Mesenchymal stem cell (in vitro differentiated cells and primary cell): ENCODE data around the gene POC1B.

Experiments
- DNase-seq: peaks from one replicate; pipeline ENCODE4 v3.0.0-alpha.2; 2013
- H2AFZ ChIP-seq: one replicate; pipeline ENCODE4 v1.6.1; 2013; ENCODE audit warnings: low read depth, mild to moderate bottlenecking, control low read depth, inconsistent platforms, low read length, moderate library complexity
- H2AK5ac ChIP-seq: 2 replicates; pipeline ENCODE4 v1.6.1; 2013; ENCODE audit warnings: low read length, moderate library complexity, mild to moderate bottlenecking, inconsistent platforms; ENCODE audit not compliant: severe bottlenecking
- H2BK120ac ChIP-seq: one replicate; pipeline ENCODE4 v1.6.1; 2013; ENCODE audit warnings: low read depth, mild to moderate bottlenecking, inconsistent platforms, low read length, moderate library complexity
- H2BK12ac ChIP-seq, 2 experiments: one replicate each; pipeline ENCODE4 v1.6.1; 2013; ENCODE audit warnings: inconsistent platforms in 2 of 2, low read length in 2 of 2, mild to moderate bottlenecking in 2 of 2, moderate library complexity in 2 of 2, control low read depth in 1 of 2
- H2BK15ac ChIP-seq: one replicate; pipeline ENCODE4 v1.6.1; 2013; ENCODE audit warnings: mild to moderate bottlenecking, low read depth, inconsistent platforms; ENCODE audit not compliant: poor library complexity, severe bottlenecking
- H2BK5ac ChIP-seq: 2 replicates; pipeline ENCODE4 v1.6.1; 2013; ENCODE audit warnings: low read depth, mild to moderate bottlenecking, low read length, control low read depth, inconsistent platforms; ENCODE audit not compliant: poor library complexity, severe bottlenecking
- H3K14ac ChIP-seq, 2 experiments: one replicate each; pipeline ENCODE4 v1.6.1; 2013; ENCODE audit warnings: inconsistent platforms in 2 of 2, low read length in 2 of 2, control low read depth in 1 of 2, mild to moderate bottlenecking in 1 of 2, moderate library complexity in 1 of 2
- H3K18ac ChIP-seq, 2 experiments: one replicate each; pipeline ENCODE4 v1.6.1; 2013; ENCODE audit warnings: inconsistent platforms in 2 of 2, low read length in 2 of 2, control low read depth in 1 of 2, low read depth in 1 of 2, mild to moderate bottlenecking in 1 of 2
- H3K23ac ChIP-seq, 2 experiments: one replicate each; pipeline ENCODE4 v1.6.1; 2013; ENCODE audit warnings: inconsistent platforms in 2 of 2, low read length in 2 of 2, mild to moderate bottlenecking in 2 of 2, moderate library complexity in 2 of 2, control low read depth in 1 of 2
- H3K27ac ChIP-seq: 2 replicates; pipeline ENCODE4 v1.5.1; 2013; ENCODE audit warnings: mild to moderate bottlenecking, moderate library complexity, low read length, control low read depth, inconsistent platforms; ENCODE audit not compliant: poor library complexity, severe bottlenecking
- H3K27me3 ChIP-seq, 2 experiments: 2 replicates each; pipeline versions ENCODE4 v1.6.1 to v1.7.0; 2013; ENCODE audit warnings: low read length in 2 of 2, mild to moderate bottlenecking in 2 of 2, moderate library complexity in 2 of 2, control low read depth in 1 of 2, inconsistent platforms in 1 of 2; ENCODE audit not compliant: control insufficient read depth in 1 of 2, insufficient read depth in 1 of 2
- H3K36me3 ChIP-seq, 2 experiments: 2 replicates each; pipeline versions ENCODE4 v1.6.1 to v1.7.0; 2013; ENCODE audit warnings: low read length in 2 of 2, control low read depth in 1 of 2, inconsistent platforms in 1 of 2, low read depth in 1 of 2, mild to moderate bottlenecking in 1 of 2; ENCODE audit not compliant: insufficient read depth in 2 of 2, control insufficient read depth in 1 of 2
- H3K4ac ChIP-seq, 2 experiments: one replicate each; pipeline ENCODE4 v1.6.1; 2013; ENCODE audit warnings: inconsistent platforms in 2 of 2, low read length in 2 of 2, mild to moderate bottlenecking in 2 of 2, moderate library complexity in 2 of 2, control low read depth in 1 of 2, low read depth in 1 of 2
- H3K4me1 ChIP-seq: 2 replicates; pipeline ENCODE4 v1.6.1; 2013; ENCODE audit warnings: low read depth, low read length, control low read depth; ENCODE audit not compliant: control insufficient read depth, insufficient read depth
- H3K4me2 ChIP-seq: 2 replicates; pipeline ENCODE4 v1.6.1; 2013; ENCODE audit warnings: low read length, mild to moderate bottlenecking, inconsistent platforms; ENCODE audit not compliant: poor library complexity, severe bottlenecking
- H3K4me3 ChIP-seq, 2 experiments: 2 replicates each; pipeline versions ENCODE4 v1.5.1 to v1.7.0; 2013; ENCODE audit warnings: low read length in 2 of 2, mild to moderate bottlenecking in 2 of 2, control low read depth in 1 of 2, low read depth in 1 of 2; ENCODE audit not compliant: insufficient read depth in 1 of 2
- H3K79me1 ChIP-seq: replicated peaks from 2 replicates; pipeline ENCODE4 v1.6.1; 2013; ENCODE audit warnings: mild to moderate bottlenecking, control low read depth, low read length, inconsistent platforms; ENCODE audit not compliant: poor library complexity, severe bottlenecking
- H3K9ac ChIP-seq: 2 replicates; pipeline ENCODE4 v1.7.0; 2013; ENCODE audit warnings: mild to moderate bottlenecking, low read length, moderate library complexity
- H3K9me3 ChIP-seq: 2 replicates; pipeline ENCODE4 v1.7.0; 2013; ENCODE audit warnings: mild to moderate bottlenecking, low read length; ENCODE audit not compliant: control insufficient read depth
- H4K8ac ChIP-seq: one replicate; pipeline ENCODE4 v1.6.1; 2013; ENCODE audit warnings: inconsistent platforms, mild to moderate bottlenecking, low read length, moderate library complexity
- H4K91ac ChIP-seq: one replicate; pipeline ENCODE4 v1.6.1; 2013; ENCODE audit warnings: mild to moderate bottlenecking, low read length, inconsistent platforms
- WGBS: methylation state at CpG from one replicate; pipeline ENCODE4 v1.1.7; 2013; ENCODE audit warnings: mixed read lengths; 5-methylcytosine and 5-hydroxymethylcytosine counted together

Gene POC1B

GRCh38 chr12:89540586-89540985 is 14.7 kb upstream of the POC1B start:
- Histone ChIP-seq H3K4me3 (no peak overlapping the region), H4K91ac (no peak overlapping the region), H3K9ac (no peak overlapping the region), H2BK120ac (no peak overlapping the region), H3K36me3 (no peaks in the 10 kb centered on the region), H2AFZ (no peak overlapping the region), H3K14ac (no peak overlapping the region), H3K79me1 (no peaks in the 10 kb centered on the region), H3K4me2 (no peak overlapping the region), H4K8ac (no peak overlapping the region), H3K27ac (no peak overlapping the region), H3K18ac (no peak overlapping the region), H3K27me3 (no peaks in the 10 kb centered on the region), H2BK12ac (no peak overlapping the region), H2BK15ac (no peak overlapping the region), H3K4ac (no peak overlapping the region), H3K4me1 (peaks cover 4% of the 10 kb centered on the region), H2BK5ac (no peak overlapping the region), H3K9me3 (no peaks in the 10 kb centered on the region), H3K23ac (no peak overlapping the region), H2AK5ac (no peak overlapping the region)
- DNase-seq = no peak
- 58% methylated on average over 3 of the region's 3 CpGs for WGBS

- 69% methylated on average over 5 of the region's 5 CpGs for WGBS
- no peaks in the 10 kb centered on the region for H3K27me3 ChIP-seq
Measured at GRCh38 chr12:89539426-89540223, 13.8 kb upstream of the POC1B start.

GRCh38 chr12:89538897-89539296 is 13.1 kb upstream of the POC1B start:
- Histone ChIP-seq H2AK5ac (no peak overlapping the region), H3K18ac (no peak overlapping the region), H3K14ac (no peak overlapping the region), H3K23ac (no peak overlapping the region), H3K36me3 (no peaks in the 10 kb centered on the region), H3K27ac (no peak overlapping the region), H3K79me1 (no peaks in the 10 kb centered on the region), H2BK15ac (no peak overlapping the region), H3K4me1 (no peaks in the 10 kb centered on the region), H2BK12ac (no peak overlapping the region), H3K4me2 (no peak overlapping the region), H3K27me3 (no peaks in the 10 kb centered on the region), H3K4ac (no peak overlapping the region), H2BK120ac (no peak overlapping the region), H3K4me3 (no peak overlapping the region), H2AFZ (no peak overlapping the region), H4K8ac (no peak overlapping the region), H4K91ac (no peak overlapping the region), H3K9me3 (no peaks in the 10 kb centered on the region), H2BK5ac (no peak overlapping the region), H3K9ac (no peak overlapping the region)
- DNase-seq = no peak
- 82% methylated on average over 3 of the region's 4 CpGs for WGBS

More at GRCh38 chr12:89539426-89540223, 13.8 kb upstream of the POC1B start:
- Histone ChIP-seq H4K8ac (no peak overlapping the region), H2BK120ac (no peak overlapping the region), H2BK12ac (no peak overlapping the region), H2BK5ac (no peak overlapping the region), H3K9me3 (no peaks in the 10 kb centered on the region), H3K23ac (no peak overlapping the region), H3K27ac (no peak overlapping the region), H2AFZ (no peak overlapping the region), H3K18ac (no peak overlapping the region), H3K4me3 (no peak overlapping the region), H3K36me3 (no peaks in the 10 kb centered on the region), H4K91ac (no peak overlapping the region), H3K79me1 (no peaks in the 10 kb centered on the region), H3K14ac (no peak overlapping the region), H3K4me1 (peaks cover under 1% of the 10 kb centered on the region), H2BK15ac (no peak overlapping the region), H3K9ac (no peak overlapping the region), H3K4ac (no peak overlapping the region), H3K4me2 (no peak overlapping the region), H2AK5ac (no peak overlapping the region)
- DNase-seq = no peak

- Histone ChIP-seq H3K27ac (no peak overlapping the region), H2BK120ac (no peak overlapping the region), H2AK5ac (no peak overlapping the region), H2BK5ac (no peak overlapping the region), H3K27me3 (no peaks in the 10 kb centered on the region), H3K9me3 (no peaks in the 10 kb centered on the region), H2BK12ac (no peak overlapping the region), H3K14ac (no peak overlapping the region), H4K8ac (no peak overlapping the region), H3K18ac (no peak overlapping the region), H3K79me1 (no peaks in the 10 kb centered on the region), H3K36me3 (no peaks in the 10 kb centered on the region), H3K4ac (no peak overlapping the region), H3K4me3 (no peak overlapping the region), H3K23ac (no peak overlapping the region), H4K91ac (no peak overlapping the region), H2AFZ (no peak overlapping the region), H3K4me1 (no peaks in the 10 kb centered on the region), H2BK15ac (no peak overlapping the region), H3K9ac (no peak overlapping the region), H3K4me2 (no peak overlapping the region)
- 93% methylated on average over 2 of the region's 3 CpGs for WGBS
- DNase-seq = no peak
Measured at GRCh38 chr12:89537389-89537788, 11.5 kb upstream of the POC1B start.
